Prostate gland (tissue), 2 donors: ENCODE data around the gene POMGNT1.

Experiments used
- CTCF ChIP-seq, 4 experiments: fragments of 200-600 bp in 2 of 4; fragments of 450-650 bp in 2 of 4; sonication (generic) in 2 of 4; IDR thresholded peaks; 1 replicate in 3 of 4; 2 replicates in 1 of 4; pipeline ENCODE4 v1.5.1; 2016 to 2019; ENCODE audit warnings: antibody characterized with exemption in 4 of 4, mild to moderate bottlenecking in 2 of 4, moderate library complexity in 2 of 4
- POLR2A ChIP-seq: fragments of 450-650 bp; IDR thresholded peaks from one replicate; pipeline ENCODE4 v1.6.1; 2016; ENCODE audit warnings: antibody characterized with exemption, mild to moderate bottlenecking

DNA sequence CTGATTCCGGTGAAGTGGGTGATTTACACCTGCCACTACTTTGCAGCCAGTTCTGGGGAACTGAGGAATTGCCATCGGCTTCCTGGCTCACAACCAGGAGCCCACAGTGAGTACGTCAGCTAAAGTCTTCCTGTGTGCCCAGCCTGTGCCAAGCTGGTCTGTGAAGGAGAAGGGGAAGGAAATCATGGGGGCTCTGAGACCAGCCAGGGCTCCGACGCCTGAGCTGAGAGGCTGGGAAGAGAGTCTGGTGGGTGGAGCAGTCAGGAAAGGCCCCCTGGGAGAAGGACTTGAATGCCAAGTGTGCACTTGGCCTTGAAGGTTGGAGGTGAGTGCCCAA, 6.1 kb upstream of the POMGNT1 start:
- TF ChIP-seq POLR2A: no peak
- no peak for TF ChIP-seq CTCF (IDR thresholded peaks at IDR 0.05)
